GM18868 (cell line): ENCODE results near the gene EYA2.

ENCODE experiments used
- ATAC-seq: cut with Tn5 transposase; IDR thresholded peaks from one replicate; pipeline ENCODE4 v1.9.1; 2021; ENCODE audit warnings: mild to moderate bottlenecking, moderate library complexity; ENCODE audit not compliant: unreplicated experiment

The EYA2 gene

DNA sequence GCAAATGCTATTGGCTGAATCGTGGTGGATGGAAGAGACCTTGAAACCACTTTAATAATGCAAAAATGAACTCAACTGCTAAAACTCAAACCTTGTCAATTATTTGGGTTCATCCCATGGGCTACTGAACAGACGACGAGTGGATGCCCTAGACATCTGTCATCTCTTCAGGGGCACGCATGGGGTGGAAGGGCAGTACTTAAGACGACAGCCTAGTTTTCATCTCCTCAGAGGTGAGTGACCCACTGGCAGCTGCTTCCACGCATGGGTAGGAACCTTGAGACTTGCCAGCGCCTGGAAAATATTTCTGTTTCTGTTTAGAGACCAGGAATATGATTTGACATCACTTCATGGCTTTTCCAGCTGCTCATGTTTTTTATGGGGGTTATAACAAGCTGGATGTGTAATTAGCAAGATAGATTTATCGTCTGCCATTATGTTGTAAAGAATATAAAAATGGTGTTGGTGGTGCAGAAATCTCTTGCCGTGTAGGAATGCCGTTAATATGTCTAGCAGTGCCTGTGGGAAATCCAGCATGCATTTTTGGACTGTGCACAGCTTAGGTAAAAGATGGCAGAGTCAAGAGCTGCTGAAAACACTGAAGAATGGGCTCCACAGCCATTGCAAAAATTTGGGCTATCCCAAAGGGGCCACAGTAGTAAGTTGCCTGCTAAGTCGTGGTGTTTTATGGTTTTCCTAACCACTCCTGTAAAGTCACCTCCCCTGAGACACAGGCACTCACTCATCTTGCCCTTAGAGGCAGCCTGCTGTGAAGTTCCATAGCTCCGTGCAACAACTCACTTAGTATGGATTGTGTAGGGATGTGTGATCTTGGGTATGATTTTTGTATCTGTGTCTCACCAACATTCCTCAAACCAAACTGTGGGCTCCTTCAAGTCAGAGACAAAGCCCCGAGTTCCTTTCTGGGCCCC is 203.3 kb downstream of the EYA2 start:
- no peak for ATAC-seq

DNA sequence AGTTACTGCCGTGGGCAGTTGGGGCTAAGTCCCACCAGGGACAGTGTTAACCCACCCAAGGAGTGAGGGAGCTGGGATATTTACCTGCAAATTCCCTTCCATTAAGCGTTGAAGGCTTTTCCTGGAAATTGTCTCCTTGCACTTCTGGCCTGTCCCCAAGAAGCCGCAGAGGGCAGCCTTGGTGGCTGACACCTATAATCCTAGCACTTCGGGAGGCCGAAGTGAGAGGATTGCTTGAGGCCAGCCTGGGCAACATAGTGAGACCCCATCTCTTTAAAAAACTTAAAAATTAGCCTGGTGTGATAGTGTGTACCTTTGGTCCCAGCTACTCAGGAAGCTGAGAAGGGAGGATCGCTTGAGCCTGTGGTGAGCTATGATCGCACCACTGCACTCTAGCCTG is 204.4 kb downstream of the EYA2 start:
- no peak for ATAC-seq

DNA sequence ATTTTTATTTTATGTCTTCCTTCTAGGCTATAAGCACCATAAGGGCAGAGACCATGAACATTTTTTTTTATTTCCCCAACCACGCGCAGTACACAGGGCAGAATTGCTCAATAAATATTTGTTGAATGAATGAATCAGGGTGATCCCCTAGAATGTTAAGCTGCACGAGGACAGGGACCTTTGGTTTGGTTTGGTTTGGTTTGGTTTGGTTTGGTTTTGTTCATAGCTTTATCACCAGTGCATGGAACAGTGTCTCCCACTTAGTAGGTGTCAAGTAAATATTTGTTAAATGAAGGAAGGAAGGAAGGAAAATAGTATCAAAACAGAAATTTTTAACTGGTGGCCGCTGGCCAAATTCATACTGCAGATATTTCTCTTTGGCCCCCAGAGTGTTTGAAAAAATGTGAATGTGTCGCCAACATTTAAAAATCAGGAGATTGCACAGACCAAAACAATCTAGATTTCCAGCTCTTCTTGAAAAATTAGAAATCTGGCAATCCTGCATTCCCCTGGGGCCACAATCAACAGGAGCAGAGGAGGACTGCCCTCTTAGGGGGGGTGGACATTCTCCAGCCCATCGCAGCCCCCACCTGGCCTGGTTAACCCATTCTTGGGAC is 205.3 kb downstream of the EYA2 start:
- ATAC-seq, result no peak

DNA sequence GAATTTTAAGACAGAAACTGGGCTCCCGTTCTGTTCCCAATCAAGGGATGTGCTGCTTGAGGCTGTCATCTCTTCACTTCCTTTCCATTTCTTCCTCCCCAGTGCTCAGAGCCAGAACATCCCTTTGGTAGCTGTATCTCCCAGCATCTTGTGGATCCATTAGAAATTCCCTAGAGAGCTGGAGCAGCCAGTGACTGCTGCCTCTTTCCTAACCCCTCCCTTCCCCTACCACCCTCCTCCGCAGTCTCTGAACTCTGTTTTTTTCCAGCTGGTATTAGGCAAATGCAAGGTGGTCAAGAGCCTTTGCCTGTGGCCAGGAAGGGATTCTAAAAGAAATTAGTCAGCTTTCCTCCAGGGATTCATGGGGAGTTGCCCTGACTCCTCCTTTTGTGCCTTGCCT is 208.0 kb downstream of the EYA2 start:
- no peak for ATAC-seq

DNA sequence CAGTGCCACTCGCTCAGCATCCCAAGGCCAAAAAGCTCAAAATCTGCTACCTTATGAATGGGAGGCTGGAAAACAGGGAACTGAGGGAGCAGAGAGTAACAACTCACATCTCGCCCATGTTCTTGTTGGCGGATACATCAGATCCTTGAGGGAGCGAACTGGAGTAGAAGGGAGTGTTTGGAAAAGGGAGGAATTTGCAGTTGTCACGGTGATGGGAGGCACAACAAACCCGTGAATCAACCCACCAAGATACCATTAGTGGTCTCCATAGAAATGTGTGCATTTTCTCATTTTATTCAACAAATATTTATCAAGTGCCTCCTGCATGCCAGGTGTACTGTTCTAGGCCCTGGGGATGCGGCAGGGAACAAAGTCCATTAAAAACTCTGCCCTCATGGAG is 212.1 kb downstream of the EYA2 start:
- ATAC-seq, result no peak

DNA sequence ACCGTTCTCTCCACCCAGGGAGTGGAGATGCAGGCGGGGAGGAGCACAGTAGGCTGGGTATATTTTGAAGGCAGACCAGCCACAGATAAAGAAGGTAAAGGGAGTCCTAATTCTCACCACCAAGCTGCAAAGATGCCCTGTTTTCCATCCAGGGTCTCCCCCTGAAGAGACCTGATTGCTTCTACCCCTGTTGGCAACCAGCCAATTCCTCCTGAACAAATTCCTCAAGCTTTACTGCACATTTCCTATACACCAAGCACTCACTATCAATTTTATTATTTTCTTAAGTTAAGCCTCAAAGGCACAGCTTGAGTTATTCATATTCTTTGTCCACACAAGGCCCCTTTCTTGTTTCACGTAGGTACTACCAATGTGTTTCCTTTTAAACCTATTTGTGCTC is 214.4 kb downstream of the EYA2 start:
- ATAC-seq, result no peak

DNA sequence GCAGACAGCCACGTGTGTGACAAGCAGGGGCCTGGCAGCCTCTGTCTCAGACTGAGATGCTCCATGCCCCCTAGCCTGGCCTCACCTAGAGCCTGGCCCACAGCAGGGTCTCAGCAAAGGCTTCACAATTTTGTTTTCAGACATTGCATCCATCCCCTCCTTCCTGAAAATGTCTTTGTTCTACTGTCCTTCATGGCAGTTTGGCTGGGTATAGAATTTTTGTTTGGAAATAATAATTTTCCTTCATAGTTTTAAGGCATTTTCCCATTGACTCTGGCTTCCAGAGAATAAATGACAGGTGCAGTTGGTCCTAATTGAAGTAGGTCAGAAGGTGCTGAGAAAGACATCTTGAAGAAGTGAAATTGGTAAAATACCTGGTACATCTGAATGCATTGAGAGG is 216.2 kb downstream of the EYA2 start:
- ATAC-seq, result no peak

DNA sequence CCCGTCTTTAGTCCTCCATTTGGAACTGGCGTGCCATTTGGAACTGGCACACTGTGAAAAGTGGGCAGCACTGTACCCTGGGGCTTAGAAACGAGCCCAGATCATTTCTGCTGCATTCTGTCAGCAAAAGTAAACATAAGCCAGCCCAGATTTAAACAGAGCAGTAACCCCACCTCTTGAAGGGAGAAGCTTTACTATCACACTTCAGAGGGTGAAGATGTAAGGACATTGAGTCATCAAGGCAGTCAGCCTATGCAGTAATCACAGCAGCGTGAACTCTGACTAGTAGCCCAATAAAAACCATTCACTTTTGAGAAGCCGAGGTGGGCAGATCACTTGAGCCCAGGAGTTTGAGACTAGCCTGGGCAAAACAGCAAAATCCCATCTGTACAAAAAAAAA is 216.9 kb downstream of the EYA2 start:
- no peak for ATAC-seq

DNA sequence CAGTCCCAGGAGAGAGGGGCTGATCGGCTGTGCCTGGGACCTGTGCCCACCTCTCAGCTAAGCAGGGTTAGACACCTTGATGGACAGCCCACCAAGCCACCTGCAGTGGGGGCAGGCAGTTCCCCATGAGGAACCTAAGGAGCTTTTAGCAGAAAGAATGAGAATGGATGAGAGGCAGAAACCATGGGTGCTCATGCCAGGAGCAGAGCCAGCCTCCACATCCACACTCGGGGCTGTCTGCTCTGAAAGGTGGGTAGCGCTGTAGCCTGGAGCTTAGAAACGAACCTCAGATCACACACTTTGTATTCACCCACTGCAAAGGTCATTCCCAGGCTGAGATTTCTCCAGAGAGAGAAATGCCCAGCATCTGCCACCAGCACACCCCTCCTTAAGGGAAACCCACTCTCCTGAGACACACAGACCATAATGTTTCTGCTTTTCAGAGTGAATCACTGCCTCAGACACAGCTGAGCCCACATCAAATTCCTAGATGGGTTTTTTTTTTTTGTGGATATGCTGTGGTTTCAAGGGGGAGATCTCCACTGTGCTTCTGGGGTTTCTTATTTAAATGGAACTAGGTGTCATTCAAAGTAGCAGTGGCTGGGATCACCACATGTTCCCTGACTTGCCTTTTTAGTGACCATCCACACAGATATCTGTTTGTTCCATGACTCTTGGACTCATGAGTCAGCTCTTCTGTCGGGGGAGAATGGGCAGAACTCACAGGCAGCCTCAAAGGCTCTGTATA is 218.9 kb downstream of the EYA2 start:
- ATAC-seq, result no peak

DNA sequence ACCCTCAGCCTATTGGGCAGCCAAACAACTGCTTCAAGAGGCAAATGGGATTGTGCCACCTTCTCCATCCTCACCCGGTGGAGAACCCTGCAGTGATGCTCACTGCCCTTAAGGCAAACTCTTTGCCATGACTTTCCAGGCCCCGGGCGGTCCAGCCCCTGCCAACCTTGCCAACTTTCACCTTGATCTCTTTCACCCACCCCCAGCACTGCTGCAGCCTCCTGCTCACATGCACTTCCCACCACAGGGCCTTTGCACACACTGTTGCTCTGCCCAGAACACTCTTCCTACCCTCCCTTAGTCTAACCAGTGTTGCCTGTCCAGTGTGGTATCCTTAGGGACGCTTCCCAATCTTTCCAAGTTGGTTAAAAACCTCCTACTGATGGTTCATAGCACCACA is 221.1 kb downstream of the EYA2 start:
- no peak for ATAC-seq

DNA sequence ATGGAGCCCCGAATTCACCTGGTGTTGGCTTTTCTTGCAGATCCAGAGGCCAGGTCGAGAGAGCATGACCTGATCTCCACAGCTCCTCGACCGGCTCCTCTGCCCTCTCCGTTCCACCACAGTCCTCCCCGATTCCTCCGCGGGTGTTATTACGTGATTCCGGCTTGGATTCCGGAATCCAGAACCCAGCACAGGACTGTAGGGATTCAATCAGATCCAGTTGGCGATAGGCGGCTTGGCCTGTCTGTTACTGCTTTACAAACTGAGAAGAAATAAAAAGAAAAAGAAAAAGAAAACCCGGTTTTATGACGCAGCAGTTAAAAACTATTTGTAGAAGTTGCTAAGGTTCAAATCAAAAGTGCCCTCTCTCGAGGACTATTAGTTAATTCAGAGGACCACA is 222.7 kb downstream of the EYA2 start:
- ATAC-seq, result no peak

DNA sequence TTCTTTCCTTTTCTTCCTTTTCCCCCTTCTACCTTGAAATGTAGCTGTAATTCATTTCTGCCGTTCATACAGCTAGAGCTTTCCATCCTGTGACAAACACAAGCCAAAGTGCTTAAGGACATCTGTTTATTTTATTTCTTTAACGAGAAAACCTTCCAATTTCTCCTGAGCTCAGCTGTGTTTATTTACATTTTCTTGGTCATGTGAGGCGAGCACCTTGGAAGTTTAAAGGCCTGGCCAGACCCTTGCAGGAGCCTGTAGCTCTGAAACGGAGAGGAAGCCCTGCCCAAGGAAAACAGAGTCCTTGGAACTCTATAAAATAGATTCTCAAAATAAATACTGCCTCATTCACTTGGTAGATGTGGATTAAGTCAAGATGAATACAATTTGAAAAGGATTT is 223.1 kb downstream of the EYA2 start:
- no peak for ATAC-seq

DNA sequence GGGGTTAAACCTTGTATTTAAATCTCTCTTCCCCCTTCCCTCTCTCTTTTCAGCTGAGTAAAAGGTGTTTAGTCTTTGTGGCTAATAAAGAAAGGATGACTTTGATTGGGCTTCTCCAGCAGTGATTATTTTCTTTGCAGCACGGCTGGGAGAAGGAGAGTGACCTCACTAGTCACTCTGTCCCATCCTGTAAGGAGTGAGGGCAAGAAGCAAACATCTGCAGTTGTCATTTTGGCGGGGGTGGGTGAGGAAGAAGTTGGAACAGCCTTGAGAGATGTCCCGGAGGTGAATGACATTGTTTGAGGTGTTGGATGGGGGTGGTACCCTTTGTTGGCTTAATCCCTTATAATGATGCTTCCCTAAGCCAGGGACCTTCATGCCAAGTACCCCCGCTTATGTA is 223.6 kb downstream of the EYA2 start:
- ATAC-seq, result no peak

DNA sequence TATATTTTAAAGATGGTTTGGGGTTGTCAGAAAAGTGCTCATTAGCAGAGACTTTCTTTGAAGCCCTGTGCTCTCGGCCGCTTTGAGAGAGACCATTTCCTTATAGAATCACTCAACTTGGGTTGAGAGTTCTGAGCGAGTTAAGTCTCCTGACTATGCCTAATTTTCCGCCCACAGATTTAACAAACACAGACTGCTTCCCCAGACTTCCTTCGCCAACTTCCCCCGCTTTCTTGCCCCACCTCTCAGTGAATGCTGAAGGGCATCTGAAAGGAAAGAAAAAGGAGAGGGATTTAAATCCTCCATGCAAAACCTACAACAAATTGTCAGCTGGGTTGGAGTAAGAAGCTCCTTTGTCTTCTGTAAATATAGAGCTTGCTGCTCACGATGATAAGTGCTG is 224.0 kb downstream of the EYA2 start:
- ATAC-seq, result no peak

DNA sequence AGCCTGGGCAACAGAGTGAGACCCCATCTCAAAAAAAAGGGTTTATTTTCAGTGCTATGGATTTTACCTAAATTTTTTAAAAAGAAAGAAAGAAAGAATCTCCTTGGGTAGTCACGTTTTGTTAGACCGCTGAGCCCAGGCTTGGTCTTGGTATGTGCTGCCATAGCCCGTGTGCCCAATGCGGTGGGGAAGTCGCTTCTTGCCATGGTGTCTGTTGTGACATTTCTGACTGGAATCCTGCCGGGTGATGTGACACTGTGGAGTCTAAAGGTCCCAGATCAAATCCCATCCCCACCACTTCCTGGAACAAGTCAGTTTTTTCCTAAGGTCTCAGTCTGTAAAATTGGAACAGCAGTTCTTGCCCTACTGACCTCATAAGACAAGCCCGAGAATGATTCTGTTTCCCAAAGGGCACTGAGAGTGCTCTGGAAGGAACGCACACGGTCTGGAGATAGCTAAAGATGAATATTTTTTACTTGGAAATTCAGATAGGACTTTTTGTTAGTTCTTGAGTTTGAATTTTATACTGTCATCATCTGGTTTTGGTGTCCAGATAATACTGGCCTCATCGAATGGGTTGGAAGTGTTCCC is 225.8 kb downstream of the EYA2 start:
- ATAC-seq, result no peak

DNA sequence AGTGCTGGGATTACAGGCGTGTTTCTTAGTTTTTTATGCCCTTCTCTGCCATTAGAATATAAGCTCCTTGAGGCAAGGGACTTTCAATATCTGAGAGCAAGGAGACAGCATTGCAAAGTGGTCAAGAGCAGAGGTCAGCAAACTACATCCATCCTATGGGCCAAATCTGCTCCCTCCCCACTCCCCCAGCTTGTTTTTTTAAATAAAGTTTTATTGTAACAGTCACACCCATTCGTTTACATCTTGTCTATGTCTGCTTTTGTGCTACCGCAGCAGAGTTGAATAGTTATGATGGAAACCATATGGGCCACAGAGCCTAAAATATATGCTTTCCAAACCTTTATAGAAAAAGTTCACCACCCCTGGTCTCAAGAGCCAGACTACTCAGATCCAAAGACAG is 227.9 kb downstream of the EYA2 start:
- no peak for ATAC-seq

DNA sequence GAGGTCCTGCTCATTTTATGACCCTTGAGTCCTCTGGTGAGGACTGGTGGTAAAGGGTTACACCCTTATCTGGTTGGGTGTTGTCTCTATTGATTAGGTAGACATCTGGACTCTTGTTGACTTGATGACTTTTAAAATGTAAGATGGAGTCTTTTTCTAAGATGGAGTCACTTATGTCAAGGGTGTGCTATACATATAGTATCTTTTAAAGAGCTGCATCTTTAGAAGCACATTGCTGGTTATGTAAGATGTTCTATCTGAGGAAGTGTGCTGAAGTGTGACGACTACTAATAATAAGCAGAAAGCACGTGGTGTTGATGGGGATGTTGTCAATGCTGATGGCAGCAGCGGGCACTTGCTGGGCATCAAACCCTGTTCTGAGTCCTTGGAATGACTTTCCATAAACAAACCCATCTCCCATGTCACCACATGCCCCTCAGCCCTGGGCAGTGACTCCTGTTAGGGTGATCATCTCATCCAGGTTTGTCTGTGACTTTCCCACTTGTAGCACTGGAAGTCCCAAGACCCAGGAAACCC is 229.6 kb downstream of the EYA2 start:
- no peak for ATAC-seq

DNA sequence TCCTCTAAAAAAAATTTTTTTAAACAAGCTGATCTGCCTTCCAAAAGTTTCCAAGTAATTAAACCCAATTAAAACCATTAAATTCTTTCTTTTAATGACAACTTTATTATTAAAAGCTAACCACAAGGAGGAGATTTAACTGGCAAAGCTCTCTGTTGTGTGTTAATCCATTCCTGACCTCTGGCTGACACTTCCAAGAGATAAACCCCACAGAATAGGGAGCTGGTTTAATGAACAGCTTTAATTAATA is 230.8 kb downstream of the EYA2 start:
- no peak for ATAC-seq

DNA sequence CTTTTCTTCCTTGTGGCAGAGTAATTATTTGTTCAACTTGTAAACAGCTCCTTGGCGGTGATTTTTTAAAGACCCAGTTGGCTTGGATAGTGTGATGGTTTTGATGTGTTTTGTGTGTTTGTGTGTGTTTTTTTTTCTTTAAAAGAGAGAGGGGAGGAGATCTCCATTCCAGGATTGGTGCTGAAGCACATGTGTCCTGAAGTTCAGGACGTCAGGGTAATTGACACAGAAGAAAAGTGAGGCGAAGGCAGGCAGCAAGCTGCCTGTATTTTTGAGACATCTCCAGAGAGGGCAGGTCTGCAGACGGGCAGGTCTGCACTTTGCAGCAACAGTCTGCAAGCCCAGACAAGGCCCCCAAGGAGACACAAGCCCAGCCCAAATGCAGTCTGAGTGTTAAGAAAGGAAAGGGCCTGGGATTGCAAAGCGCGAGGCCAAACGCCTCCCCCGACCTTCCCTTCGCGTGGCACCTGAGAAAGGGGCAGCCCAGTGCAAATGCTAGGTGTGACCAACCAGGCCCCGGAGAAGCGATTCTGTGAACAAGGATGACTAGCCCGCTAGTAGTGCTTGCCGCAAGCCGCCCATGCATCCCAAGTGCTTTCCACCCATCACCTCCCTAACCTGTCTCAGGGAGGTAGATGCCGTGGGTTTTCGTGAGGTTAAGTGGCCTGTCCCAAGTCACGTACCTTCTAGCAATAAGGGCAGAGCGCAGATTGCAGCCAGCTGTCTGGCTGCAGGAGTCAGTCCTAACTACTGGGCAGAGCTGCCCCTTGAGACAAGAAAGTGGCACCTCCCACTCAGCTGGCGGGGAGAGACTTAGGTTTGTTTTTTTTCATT is 231.3 kb downstream of the EYA2 start:
- no peak for ATAC-seq

DNA sequence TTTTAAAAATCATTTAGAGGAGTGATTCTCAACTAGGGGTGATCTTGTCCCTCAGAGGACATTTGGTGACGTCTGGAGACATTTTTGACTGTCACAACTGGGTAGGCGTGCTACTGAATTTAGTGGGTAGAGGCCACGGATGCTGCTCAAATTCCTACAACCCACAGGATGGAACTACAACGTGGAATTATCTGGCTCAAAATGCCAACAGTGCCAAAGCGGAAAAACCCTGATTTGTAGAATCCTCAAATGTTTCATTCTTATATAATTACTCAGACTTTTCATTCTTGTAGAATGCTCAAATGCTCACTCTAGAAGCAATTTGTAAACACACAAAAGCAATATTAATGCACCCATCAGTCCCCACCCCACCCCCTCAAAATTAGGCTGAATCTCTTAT is 232.1 kb downstream of the EYA2 start:
- no peak for ATAC-seq

DNA sequence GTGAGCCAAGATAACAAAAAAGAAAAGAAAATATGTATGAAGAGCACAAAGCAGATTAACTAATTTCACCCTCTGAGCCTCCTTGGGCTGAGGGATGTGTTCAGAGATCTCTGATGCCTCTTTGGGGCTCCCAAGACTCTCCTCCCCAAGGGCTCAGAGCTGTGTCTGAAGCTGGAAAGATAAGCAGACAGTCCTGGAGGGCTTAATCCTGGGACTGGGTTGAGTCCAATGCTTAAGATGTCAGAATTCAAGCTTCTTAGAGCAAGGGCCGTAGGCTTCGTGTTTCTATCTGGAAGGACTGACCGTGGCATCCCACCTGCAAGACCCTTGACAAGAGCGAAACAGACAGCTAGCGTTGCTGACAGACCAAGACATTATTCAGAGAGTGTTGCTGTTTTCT is 232.9 kb downstream of the EYA2 start:
- no peak for ATAC-seq
